A549 treated with AZD9567 at 1 μM for 4 hours (cell line): ENCODE measurements around the gene RAB11A. TPM values are rescaled to one million over a fixed set of nuclear protein-coding genes. Genes with fewer than 3 reads are reported as not detected.

Source experiments
- total RNA-seq: library from RNA; stranded (reverse); fragments of 200-300 nt; extraction: Qiagen RNA extraction; gene quantifications from 5 replicates; pipeline ENCODE4 v1.2.3, GENCODE V29; 2022; ENCODE audit not compliant: insufficient read depth

The RAB11A gene
- 254 to 316 TPM (median 294 TPM) in 5 replicates for total RNA-seq

GRCh38 chr15:65869126-65869953 lies at the start of gene RAB11A:
TSS of gene RAB11A (plus strand) at chr15:65869491. CDS start at chr15:65869586, 95 bp downstream.

Other genes with a start within 250 kb of the RAB11A start
- 1.9 to 3.9 TPM (median 3.0 TPM) in 5 replicates for gene SLC24A1, start 247.6 kb upstream of the RAB11A start, total RNA-seq
- 6.1 to 7.4 TPM (median 6.5 TPM) in 5 replicates for gene DENND4A, start 77.2 kb upstream of the RAB11A start, total RNA-seq